HEK293 (cell line): Measurements from ENCODE around the gene CARD10.

Source experiments
- CTCF ChIA-PET: fragments of 350-600 bp; formaldehyde crosslinking; extraction: SDS; loops from one replicate; lab custom pipeline; 2021; ENCODE audit warnings: antibody characterized with exemption; lab: Yijun Ruan, JAX
- POLR2A ChIA-PET: fragments of 300-600 bp; formaldehyde crosslinking; extraction: SDS; loops from one replicate; lab custom pipeline; 2020; ENCODE audit warnings: antibody characterized with exemption, inconsistent platforms; lab: Yijun Ruan, JAX
- H3K27ac ChIP-seq: fragments of 200-500 bp; sonication (Bioruptor generic); 2 replicates; pipeline ENCODE4 v1.5.1; 2014; ENCODE audit warnings: low read depth, low read length, control low read depth, inconsistent platforms; ENCODE audit errors: extremely low read depth
- H3K36me3 ChIP-seq, 2 experiments: fragments of 200-500 bp in 1 of 2; sonication (Bioruptor generic) in 1 of 2; 1 replicate in 1 of 2; 2 replicates in 1 of 2; pipeline ENCODE4 v1.5.1; 2014 to 2017; ENCODE audit warnings: inconsistent platforms in 2 of 2, low read length in 2 of 2; ENCODE audit not compliant: control insufficient read depth in 2 of 2, insufficient read depth in 1 of 2
- H3K4me1 ChIP-seq: fragments of 200-500 bp; sonication (Bioruptor generic); 2 replicates; pipeline ENCODE4 v1.5.1; 2014; ENCODE audit warnings: mild to moderate bottlenecking, low read length, inconsistent platforms; ENCODE audit not compliant: control insufficient read depth, insufficient read depth
- H3K4me3 ChIP-seq: 2 replicates; pipeline ENCODE4 v1.5.1; 2011; ENCODE audit warnings: low read depth, mild to moderate bottlenecking, control low read depth, low read length, moderate library complexity
- H3K9me3 ChIP-seq: fragments of 200-500 bp; sonication (Bioruptor generic); 2 replicates; pipeline ENCODE4 v1.5.1; 2014; ENCODE audit warnings: low read depth, low read length, inconsistent platforms; ENCODE audit not compliant: control insufficient read depth, insufficient read depth
- BCL11B ChIP-seq: fragments of 450-650 bp; formaldehyde crosslinking; IDR thresholded peaks from 2 replicates; pipeline ENCODE4 v1.5.1; 2016; ENCODE audit warnings: low read depth, missing biosample characterization, missing genetic modification characterization
- GLI2 ChIP-seq: fragments of 450-650 bp; formaldehyde crosslinking; IDR thresholded peaks from 2 replicates; pipeline ENCODE4; 2017; ENCODE audit warnings: missing biosample characterization, missing genetic modification characterization, low read depth, borderline replicate concordance
- ZBTB17 ChIP-seq: fragments of 450-650 bp; formaldehyde crosslinking; IDR thresholded peaks from 2 replicates; pipeline ENCODE4 v1.5.1; 2016; ENCODE audit warnings: missing biosample characterization, missing genetic modification characterization
- ZBTB21 ChIP-seq: fragments of 450-650 bp; formaldehyde crosslinking; IDR thresholded peaks from 2 replicates; pipeline ENCODE4 v1.5.1; 2017; ENCODE audit warnings: missing biosample characterization, missing genetic modification characterization
- ZFP37 ChIP-seq: fragments of 450-650 bp; formaldehyde crosslinking; IDR thresholded peaks from 2 replicates; pipeline ENCODE4 v1.5.1; 2016; ENCODE audit warnings: missing biosample characterization, missing genetic modification characterization
- ZNF112 ChIP-seq: fragments of 450-650 bp; formaldehyde crosslinking; IDR thresholded peaks from 2 replicates; pipeline ENCODE4 v1.5.0; 2017; ENCODE audit warnings: missing biosample characterization, missing genetic modification characterization
- ZNF140 ChIP-seq: fragments of 450-650 bp; formaldehyde crosslinking; IDR thresholded peaks from 2 replicates; pipeline ENCODE4 v1.5.1; 2016; ENCODE audit warnings: missing biosample characterization, missing genetic modification characterization
- ZNF157 ChIP-seq: fragments of 450-650 bp; formaldehyde crosslinking; IDR thresholded peaks from 2 replicates; pipeline ENCODE4 v1.5.1; 2016; ENCODE audit warnings: missing biosample characterization, missing genetic modification characterization
- ZNF16 ChIP-seq: fragments of 450-650 bp; formaldehyde crosslinking; IDR thresholded peaks from 2 replicates; pipeline ENCODE4 v1.5.1; 2016; ENCODE audit warnings: low read depth, missing biosample characterization, missing genetic modification characterization
- ZNF274 ChIP-seq, 2 experiments: fragments of 200-500 bp in 1 of 2; fragments of 450-650 bp in 1 of 2; sonication (Bioruptor generic) in 1 of 2; formaldehyde crosslinking in 1 of 2; IDR thresholded peaks; 2 replicates each; pipeline versions ENCODE4 v1.5.1 to v1.6.1; 2014 to 2016; ENCODE audit warnings: borderline replicate concordance in 1 of 2, inconsistent platforms in 1 of 2, low read length in 1 of 2, missing biosample characterization in 1 of 2, missing genetic modification characterization in 1 of 2
- ZNF529 ChIP-seq: fragments of 450-650 bp; formaldehyde crosslinking; IDR thresholded peaks from 2 replicates; pipeline ENCODE4 v1.5.1; 2017; ENCODE audit warnings: missing genetic modification characterization, missing biosample characterization; ENCODE audit not compliant: insufficient replicate concordance
- ZNF664 ChIP-seq: fragments of 450-650 bp; formaldehyde crosslinking; IDR thresholded peaks from 2 replicates; pipeline ENCODE4 v1.5.1; 2016; ENCODE audit warnings: missing biosample characterization, missing genetic modification characterization
- ZNF707 ChIP-seq: fragments of 450-650 bp; formaldehyde crosslinking; IDR thresholded peaks from 2 replicates; pipeline ENCODE4 v1.5.1; 2016; ENCODE audit warnings: missing biosample characterization, missing genetic modification characterization
- ZSCAN23 ChIP-seq: fragments of 450-650 bp; formaldehyde crosslinking; IDR thresholded peaks from 2 replicates; pipeline ENCODE4 v1.5.1; 2016; ENCODE audit warnings: missing biosample characterization, missing genetic modification characterization
- ZSCAN30 ChIP-seq: fragments of 450-650 bp; IDR thresholded peaks from 2 replicates; pipeline ENCODE4 v1.5.1; 2018; ENCODE audit warnings: missing biosample characterization, mild to moderate bottlenecking, missing genetic modification characterization, moderate library complexity
- TF ChIP-seq, protein P1 (sequence below): fragments of 450-650 bp; formaldehyde crosslinking; IDR thresholded peaks from 2 replicates; pipeline ENCODE4 v1.5.1; 2016; ENCODE audit warnings: missing biosample characterization, missing genetic modification characterization
- TF ChIP-seq, protein P2 (sequence below): fragments of 450-650 bp; formaldehyde crosslinking; conservative IDR thresholded peaks from 2 replicates; pipeline ENCODE4 v1.5.1; 2016; ENCODE audit warnings: low read depth, missing biosample characterization, missing genetic modification characterization
- TF ChIP-seq, protein P3 (sequence below): fragments of 450-650 bp; formaldehyde crosslinking; IDR thresholded peaks from 2 replicates; pipeline ENCODE4 v1.5.1; 2017; ENCODE audit warnings: missing biosample characterization, missing genetic modification characterization

CARD10 gene

DNA sequence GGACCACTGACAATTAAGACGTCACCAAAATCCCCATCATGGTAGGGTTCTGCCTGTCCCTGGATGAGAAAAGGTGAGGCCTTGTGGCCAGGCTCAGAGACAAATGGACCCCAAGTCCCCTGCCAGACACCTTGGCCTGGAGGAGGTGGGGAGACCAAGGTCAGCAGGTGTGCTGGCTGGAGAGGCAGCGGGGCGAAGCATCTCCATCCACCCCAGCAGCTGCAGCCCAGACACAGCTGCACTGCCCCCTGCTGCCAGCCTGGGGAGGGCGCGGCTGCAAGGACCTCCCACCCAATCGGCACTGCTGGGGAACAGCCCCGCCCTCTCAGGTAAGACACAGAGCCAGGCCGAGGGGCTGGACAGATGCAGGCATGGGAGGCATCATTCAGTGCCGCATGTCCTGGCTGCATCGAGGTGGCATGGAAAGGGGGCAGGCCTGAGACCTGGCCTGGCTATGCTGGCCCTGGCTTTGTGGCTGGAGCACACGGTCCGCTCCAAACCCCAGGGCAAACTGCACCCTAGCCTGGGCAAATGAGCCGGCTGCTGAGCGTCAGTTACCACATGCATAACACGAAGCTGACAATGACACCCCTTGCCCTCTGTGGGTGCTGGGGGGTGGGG, 20.8 kb downstream of the CARD10 start (continued):
- no peak for TF ChIP-seq ZNF16 (tag by site-specific recombination)
- no peak for TF ChIP-seq ZFP37 (tag by site-specific recombination)
- TF ChIP-seq, protein P1, sequence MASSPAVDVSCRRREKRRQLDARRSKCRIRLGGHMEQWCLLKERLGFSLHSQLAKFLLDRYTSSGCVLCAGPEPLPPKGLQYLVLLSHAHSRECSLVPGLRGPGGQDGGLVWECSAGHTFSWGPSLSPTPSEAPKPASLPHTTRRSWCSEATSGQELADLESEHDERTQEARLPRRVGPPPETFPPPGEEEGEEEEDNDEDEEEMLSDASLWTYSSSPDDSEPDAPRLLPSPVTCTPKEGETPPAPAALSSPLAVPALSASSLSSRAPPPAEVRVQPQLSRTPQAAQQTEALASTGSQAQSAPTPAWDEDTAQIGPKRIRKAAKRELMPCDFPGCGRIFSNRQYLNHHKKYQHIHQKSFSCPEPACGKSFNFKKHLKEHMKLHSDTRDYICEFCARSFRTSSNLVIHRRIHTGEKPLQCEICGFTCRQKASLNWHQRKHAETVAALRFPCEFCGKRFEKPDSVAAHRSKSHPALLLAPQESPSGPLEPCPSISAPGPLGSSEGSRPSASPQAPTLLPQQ (tag by site-specific recombination), result no peak
- no peak for TF ChIP-seq ZNF140
- no peak for TF ChIP-seq ZSCAN30 (tag by site-specific recombination)
- no peak for TF ChIP-seq ZNF157 (tag by site-specific recombination)
- TF ChIP-seq ZNF112 (tag by site-specific recombination), result no peak
- no peak for TF ChIP-seq ZNF274 (IDR thresholded peaks at IDR 0.05; ENCODE audit: low read length)
- no peak for TF ChIP-seq ZNF274 (tag by site-specific recombination; IDR thresholded peaks at IDR 0.05; ENCODE audit: borderline replicate concordance)
- TF ChIP-seq, protein P2, sequence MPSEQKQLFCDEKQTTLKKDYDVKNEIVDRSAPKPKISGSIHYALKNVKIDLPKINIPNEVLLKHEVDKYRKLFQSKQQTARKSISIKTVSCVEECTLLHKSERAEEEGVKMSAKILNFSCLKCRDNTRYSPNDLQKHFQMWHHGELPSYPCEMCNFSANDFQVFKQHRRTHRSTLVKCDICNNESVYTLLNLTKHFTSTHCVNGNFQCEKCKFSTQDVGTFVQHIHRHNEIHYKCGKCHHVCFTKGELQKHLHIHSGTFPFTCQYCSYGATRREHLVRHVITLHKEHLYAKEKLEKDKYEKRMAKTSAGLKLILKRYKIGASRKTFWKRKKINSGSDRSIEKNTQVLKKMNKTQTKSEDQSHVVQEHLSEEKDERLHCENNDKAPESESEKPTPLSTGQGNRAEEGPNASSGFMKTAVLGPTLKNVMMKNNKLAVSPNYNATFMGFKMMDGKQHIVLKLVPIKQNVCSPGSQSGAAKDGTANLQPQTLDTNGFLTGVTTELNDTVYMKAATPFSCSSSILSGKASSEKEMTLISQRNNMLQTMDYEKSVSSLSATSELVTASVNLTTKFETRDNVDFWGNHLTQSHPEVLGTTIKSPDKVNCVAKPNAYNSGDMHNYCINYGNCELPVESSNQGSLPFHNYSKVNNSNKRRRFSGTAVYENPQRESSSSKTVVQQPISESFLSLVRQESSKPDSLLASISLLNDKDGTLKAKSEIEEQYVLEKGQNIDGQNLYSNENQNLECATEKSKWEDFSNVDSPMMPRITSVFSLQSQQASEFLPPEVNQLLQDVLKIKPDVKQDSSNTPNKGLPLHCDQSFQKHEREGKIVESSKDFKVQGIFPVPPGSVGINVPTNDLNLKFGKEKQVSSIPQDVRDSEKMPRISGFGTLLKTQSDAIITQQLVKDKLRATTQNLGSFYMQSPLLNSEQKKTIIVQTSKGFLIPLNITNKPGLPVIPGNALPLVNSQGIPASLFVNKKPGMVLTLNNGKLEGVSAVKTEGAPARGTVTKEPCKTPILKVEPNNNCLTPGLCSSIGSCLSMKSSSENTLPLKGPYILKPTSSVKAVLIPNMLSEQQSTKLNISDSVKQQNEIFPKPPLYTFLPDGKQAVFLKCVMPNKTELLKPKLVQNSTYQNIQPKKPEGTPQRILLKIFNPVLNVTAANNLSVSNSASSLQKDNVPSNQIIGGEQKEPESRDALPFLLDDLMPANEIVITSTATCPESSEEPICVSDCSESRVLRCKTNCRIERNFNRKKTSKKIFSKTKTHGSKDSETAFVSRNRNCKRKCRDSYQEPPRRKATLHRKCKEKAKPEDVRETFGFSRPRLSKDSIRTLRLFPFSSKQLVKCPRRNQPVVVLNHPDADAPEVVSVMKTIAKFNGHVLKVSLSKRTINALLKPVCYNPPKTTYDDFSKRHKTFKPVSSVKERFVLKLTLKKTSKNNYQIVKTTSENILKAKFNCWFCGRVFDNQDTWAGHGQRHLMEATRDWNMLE, result no peak
- TF ChIP-seq ZNF707 (tag by site-specific recombination), result no peak
- TF ChIP-seq ZNF529 (tag by site-specific recombination), result no peak
- TF ChIP-seq, protein P3, sequence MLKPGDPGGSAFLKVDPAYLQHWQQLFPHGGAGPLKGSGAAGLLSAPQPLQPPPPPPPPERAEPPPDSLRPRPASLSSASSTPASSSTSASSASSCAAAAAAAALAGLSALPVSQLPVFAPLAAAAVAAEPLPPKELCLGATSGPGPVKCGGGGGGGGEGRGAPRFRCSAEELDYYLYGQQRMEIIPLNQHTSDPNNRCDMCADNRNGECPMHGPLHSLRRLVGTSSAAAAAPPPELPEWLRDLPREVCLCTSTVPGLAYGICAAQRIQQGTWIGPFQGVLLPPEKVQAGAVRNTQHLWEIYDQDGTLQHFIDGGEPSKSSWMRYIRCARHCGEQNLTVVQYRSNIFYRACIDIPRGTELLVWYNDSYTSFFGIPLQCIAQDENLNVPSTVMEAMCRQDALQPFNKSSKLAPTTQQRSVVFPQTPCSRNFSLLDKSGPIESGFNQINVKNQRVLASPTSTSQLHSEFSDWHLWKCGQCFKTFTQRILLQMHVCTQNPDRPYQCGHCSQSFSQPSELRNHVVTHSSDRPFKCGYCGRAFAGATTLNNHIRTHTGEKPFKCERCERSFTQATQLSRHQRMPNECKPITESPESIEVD, result no peak
- TF ChIP-seq ZBTB21, result no peak
- TF ChIP-seq GLI2 (tag by site-specific recombination), result no peak
- no peak for TF ChIP-seq ZSCAN23 (tag by site-specific recombination)
- TF ChIP-seq ZBTB17, result no peak
- TF ChIP-seq, all 188 proteins: peak for 14

DNA sequence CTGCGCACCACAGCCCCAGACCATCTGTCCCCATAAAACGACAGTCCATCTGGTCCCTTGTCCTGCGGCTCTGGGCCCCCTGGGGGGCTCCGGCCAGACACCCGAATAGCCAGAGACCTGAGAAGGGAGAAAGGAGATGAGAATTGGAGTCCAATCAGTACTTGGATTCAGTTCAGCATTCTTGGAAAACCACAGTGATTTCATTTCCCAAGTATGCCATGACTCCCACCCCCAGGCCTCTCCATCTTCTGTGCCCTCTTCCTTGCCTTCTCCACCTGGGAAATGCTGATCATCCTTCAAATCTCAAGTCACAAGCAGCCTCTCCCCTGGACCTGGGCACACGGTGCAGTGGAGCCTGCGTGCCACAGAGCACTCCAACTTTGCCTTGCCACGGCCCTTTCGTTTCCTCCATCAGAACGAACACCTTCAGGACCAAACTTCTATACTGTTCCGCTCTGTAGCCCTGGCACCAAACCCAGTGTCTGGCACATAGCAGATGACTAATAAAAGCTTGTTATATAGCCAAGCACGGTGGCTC, 22.1 kb downstream of the CARD10 start:
- CTCF ChIA-PET, result interaction anchor here (0.7 to 12.9 kb wide), 10 partner anchors 10 to 179 kb away, joined by 3 to 115 read pairs (median 5); partner anchors contain the start of gene MFNG
- TF ChIP-seq BCL11B (tag by site-specific recombination), result no peak
- TF ChIP-seq ZNF664 (tag by site-specific recombination), result 0 out of 2 replicates have a peak, but pooled peaks have one; percentile 30
- POLR2A ChIA-PET, result interaction anchor here (0.6 to 1.2 kb wide), 2 partner anchors 16 to 65 kb away, joined by 3 to 4 read pairs; no protein-coding TSS in a partner anchor
- Histone ChIP-seq H3K4me1 (no peaks in the 10 kb centered on the region), H3K4me3 (no peak overlapping the region), H3K27ac (no peak overlapping the region), H3K36me3 (peaks cover 0 to 61% of the 10 kb centered on the region in 2 experiments; a peak in 2 of 3 replicates), H3K9me3 (no peaks in the 10 kb centered on the region)
